GM10266 (cell line): ENCODE results near the gene B4GAT1.
"Not testable (repeated sequence)": the region's sequence is repeated elsewhere in the genome, so short reads cannot be mapped to it uniquely, and the experiment has no call there.

Source experiments
- DNase-seq: peaks from one replicate; pipeline ENCODE4 v3.0.0; 2012; ENCODE audit errors: extremely low spot score
- CTCF ChIP-seq: IDR thresholded peaks from 2 replicates; pipeline ENCODE4 v1.5.1; 2012; ENCODE audit warnings: mild to moderate bottlenecking, low read depth; ENCODE audit not compliant: control insufficient read depth, insufficient read depth; ENCODE audit errors: missing control alignments

The B4GAT1 gene

GRCh38 chr11:66311965-66312548 lies 35.4 kb downstream of the B4GAT1 start:
- no peak for TF ChIP-seq CTCF
- DNase-seq, result peak; percentile 96

- DNase-seq, result no peak
- peak; percentile 91 for TF ChIP-seq CTCF
These were observed 35.9 kb downstream of the B4GAT1 start for GRCh38 chr11:66311470-66311964.

GRCh38 chr11:66310803-66311440 lies 36.5 kb downstream of the B4GAT1 start:
- not testable (repeated sequence) for DNase-seq

GRCh38 chr11:66310324-66310723 lies 37.1 kb downstream of the B4GAT1 start:
- no peak for TF ChIP-seq CTCF
- no peak for DNase-seq

GRCh38 chr11:66309475-66309874 lies 38.0 kb downstream of the B4GAT1 start:
- DNase-seq, result no peak
- TF ChIP-seq CTCF, result no peak

GRCh38 chr11:66302656-66303055 lies 44.8 kb downstream of the B4GAT1 start:
- no peak for TF ChIP-seq CTCF
- DNase-seq, result no peak

GRCh38 chr11:66299186-66299585 lies 48.2 kb downstream of the B4GAT1 start:
- no peak for TF ChIP-seq CTCF
- DNase-seq, result no peak
